GM23338 (cell line): ENCODE measurements around the gene OSER1. TPM values are rescaled to one million over a fixed set of nuclear protein-coding genes. Genes with fewer than 3 reads are reported as not detected.
"Not testable (repeated sequence)": the region's sequence is repeated elsewhere in the genome, so short reads cannot be mapped to it uniquely, and the experiment has no call there.

Source experiments
- ATAC-seq: fragments of 200-7000 bp; cut with Tn5 transposase; 3 replicates; pipeline ENCODE4 v1.9.1; 2020
- DNase-seq: peaks from one replicate; pipeline ENCODE4 v3.0.0-alpha.2; 2015; ENCODE audit warnings: low spot score
- H2AFZ ChIP-seq: fragments of 200-600 bp; sonication (generic); 2 replicates; pipeline ENCODE4 v1.8.0; 2016; ENCODE audit warnings: antibody characterized with exemption, mild to moderate bottlenecking, moderate library complexity
- H3F3A ChIP-seq: fragments of 200-600 bp; sonication (generic); replicated peaks from 2 replicates; pipeline ENCODE4 v1.8.0; 2017; ENCODE audit warnings: antibody characterized with exemption, mixed run types, low read depth
- H3K27ac ChIP-seq: fragments of 200-600 bp; sonication (generic); 2 replicates; pipeline ENCODE4 v1.6.1; 2016; ENCODE audit warnings: low read depth
- H3K27me3 ChIP-seq: fragments of 200-600 bp; sonication (generic); 2 replicates; pipeline ENCODE4 v1.8.0; 2016; ENCODE audit warnings: mild to moderate bottlenecking, mixed run types, moderate library complexity; ENCODE audit not compliant: insufficient read depth
- H3K36me3 ChIP-seq: fragments of 200-600 bp; sonication (generic); 2 replicates; pipeline ENCODE4 v1.8.0; 2016; ENCODE audit warnings: mild to moderate bottlenecking; ENCODE audit not compliant: insufficient read depth
- H3K4me1 ChIP-seq: fragments of 200-600 bp; sonication (generic); 2 replicates; pipeline ENCODE4 v1.8.0; 2016; ENCODE audit warnings: mild to moderate bottlenecking, moderate library complexity; ENCODE audit not compliant: insufficient read depth
- H3K4me2 ChIP-seq: fragments of 200-600 bp; sonication (generic); 2 replicates; pipeline ENCODE4 v1.7.1; 2017; ENCODE audit warnings: mixed run types
- H3K4me3 ChIP-seq: fragments of 200-600 bp; sonication (generic); 2 replicates; pipeline ENCODE4 v1.6.1; 2016; ENCODE audit warnings: mixed run types
- H3K79me2 ChIP-seq: fragments of 200-600 bp; sonication (generic); replicated peaks from 2 replicates; pipeline ENCODE4 v1.8.0; 2017; ENCODE audit warnings: mild to moderate bottlenecking; ENCODE audit not compliant: insufficient read depth
- H3K9me2 ChIP-seq: fragments of 200-600 bp; sonication (generic); 2 replicates; pipeline ENCODE4 v1.8.0; 2017; ENCODE audit not compliant: insufficient read depth
- H4K20me1 ChIP-seq: fragments of 200-600 bp; sonication (generic); replicated peaks from 2 replicates; pipeline ENCODE4 v1.8.0; 2017; ENCODE audit warnings: mild to moderate bottlenecking; ENCODE audit not compliant: insufficient read depth
- H3K27ac Mint-ChIP-seq: 2 replicates; pipeline ENCODE4 v1.8.0; 2020; ENCODE audit warnings: inconsistent platforms, mild to moderate bottlenecking, moderate library complexity, mixed read lengths
- H3K27me3 Mint-ChIP-seq: 3 replicates; pipeline ENCODE4 v1.8.0; 2022; ENCODE audit warnings: low read depth, mild to moderate bottlenecking, moderate library complexity, mixed read lengths, inconsistent platforms; ENCODE audit not compliant: insufficient read depth, poor library complexity
- H3K36me3 Mint-ChIP-seq: 3 replicates; pipeline ENCODE4 v1.8.0; 2021; ENCODE audit warnings: low read depth, mild to moderate bottlenecking, inconsistent platforms, moderate library complexity, mixed read lengths
- H3K4me1 Mint-ChIP-seq: 3 replicates; pipeline ENCODE4 v1.8.0; 2020; ENCODE audit warnings: mild to moderate bottlenecking, inconsistent platforms, mixed read lengths
- H3K4me3 Mint-ChIP-seq: 3 replicates; pipeline ENCODE4 v1.8.0; 2021; ENCODE audit warnings: moderate library complexity, mild to moderate bottlenecking, inconsistent platforms, mixed read lengths
- H3K9me3 Mint-ChIP-seq: 3 replicates; pipeline ENCODE4 v1.8.0; 2020; ENCODE audit warnings: moderate library complexity, mild to moderate bottlenecking, inconsistent platforms, mixed read lengths
- polyA plus RNA-seq: library from polyadenylated mRNA; unstranded; fragments of >200 nt; fragmentation: Nextera tagmentation; extraction: Ambion mirVana; gene quantifications from 2 replicates; pipeline ENCODE4 v1.2.1, GENCODE V29; 2016
- total RNA-seq: library from RNA; depleted of rRNA; stranded (reverse); fragments of >200 nt; shearing (Covaris generic); gene quantifications from 2 replicates; pipeline ENCODE4 v1.2.3, GENCODE V29; 2014
- TF ChIP-seq, protein P1 (sequence below): fragments of 250-450 bp; sonication (Bioruptor Pico); IDR thresholded peaks from 2 replicates; pipeline ENCODE4 v1.5.0; 2020; ENCODE audit warnings: mild to moderate bottlenecking, moderate library complexity
- TF ChIP-seq, protein P2 (sequence below), 2 experiments: fragments of 200-600 bp in 1 of 2; sonication (generic) in 1 of 2; conservative IDR thresholded peaks; 2 replicates each; pipeline versions ENCODE4 v1.5.1 to v1.6.1; 2016 to 2017; ENCODE audit warnings: antibody characterized with exemption in 2 of 2, low read depth in 2 of 2, mild to moderate bottlenecking in 2 of 2, moderate library complexity in 1 of 2

The OSER1 gene
- total and polyA plus RNA-seq, 2 experiments from 2014 or later: 25.2 to 31.1 TPM

- TF ChIP-seq, protein P1, sequence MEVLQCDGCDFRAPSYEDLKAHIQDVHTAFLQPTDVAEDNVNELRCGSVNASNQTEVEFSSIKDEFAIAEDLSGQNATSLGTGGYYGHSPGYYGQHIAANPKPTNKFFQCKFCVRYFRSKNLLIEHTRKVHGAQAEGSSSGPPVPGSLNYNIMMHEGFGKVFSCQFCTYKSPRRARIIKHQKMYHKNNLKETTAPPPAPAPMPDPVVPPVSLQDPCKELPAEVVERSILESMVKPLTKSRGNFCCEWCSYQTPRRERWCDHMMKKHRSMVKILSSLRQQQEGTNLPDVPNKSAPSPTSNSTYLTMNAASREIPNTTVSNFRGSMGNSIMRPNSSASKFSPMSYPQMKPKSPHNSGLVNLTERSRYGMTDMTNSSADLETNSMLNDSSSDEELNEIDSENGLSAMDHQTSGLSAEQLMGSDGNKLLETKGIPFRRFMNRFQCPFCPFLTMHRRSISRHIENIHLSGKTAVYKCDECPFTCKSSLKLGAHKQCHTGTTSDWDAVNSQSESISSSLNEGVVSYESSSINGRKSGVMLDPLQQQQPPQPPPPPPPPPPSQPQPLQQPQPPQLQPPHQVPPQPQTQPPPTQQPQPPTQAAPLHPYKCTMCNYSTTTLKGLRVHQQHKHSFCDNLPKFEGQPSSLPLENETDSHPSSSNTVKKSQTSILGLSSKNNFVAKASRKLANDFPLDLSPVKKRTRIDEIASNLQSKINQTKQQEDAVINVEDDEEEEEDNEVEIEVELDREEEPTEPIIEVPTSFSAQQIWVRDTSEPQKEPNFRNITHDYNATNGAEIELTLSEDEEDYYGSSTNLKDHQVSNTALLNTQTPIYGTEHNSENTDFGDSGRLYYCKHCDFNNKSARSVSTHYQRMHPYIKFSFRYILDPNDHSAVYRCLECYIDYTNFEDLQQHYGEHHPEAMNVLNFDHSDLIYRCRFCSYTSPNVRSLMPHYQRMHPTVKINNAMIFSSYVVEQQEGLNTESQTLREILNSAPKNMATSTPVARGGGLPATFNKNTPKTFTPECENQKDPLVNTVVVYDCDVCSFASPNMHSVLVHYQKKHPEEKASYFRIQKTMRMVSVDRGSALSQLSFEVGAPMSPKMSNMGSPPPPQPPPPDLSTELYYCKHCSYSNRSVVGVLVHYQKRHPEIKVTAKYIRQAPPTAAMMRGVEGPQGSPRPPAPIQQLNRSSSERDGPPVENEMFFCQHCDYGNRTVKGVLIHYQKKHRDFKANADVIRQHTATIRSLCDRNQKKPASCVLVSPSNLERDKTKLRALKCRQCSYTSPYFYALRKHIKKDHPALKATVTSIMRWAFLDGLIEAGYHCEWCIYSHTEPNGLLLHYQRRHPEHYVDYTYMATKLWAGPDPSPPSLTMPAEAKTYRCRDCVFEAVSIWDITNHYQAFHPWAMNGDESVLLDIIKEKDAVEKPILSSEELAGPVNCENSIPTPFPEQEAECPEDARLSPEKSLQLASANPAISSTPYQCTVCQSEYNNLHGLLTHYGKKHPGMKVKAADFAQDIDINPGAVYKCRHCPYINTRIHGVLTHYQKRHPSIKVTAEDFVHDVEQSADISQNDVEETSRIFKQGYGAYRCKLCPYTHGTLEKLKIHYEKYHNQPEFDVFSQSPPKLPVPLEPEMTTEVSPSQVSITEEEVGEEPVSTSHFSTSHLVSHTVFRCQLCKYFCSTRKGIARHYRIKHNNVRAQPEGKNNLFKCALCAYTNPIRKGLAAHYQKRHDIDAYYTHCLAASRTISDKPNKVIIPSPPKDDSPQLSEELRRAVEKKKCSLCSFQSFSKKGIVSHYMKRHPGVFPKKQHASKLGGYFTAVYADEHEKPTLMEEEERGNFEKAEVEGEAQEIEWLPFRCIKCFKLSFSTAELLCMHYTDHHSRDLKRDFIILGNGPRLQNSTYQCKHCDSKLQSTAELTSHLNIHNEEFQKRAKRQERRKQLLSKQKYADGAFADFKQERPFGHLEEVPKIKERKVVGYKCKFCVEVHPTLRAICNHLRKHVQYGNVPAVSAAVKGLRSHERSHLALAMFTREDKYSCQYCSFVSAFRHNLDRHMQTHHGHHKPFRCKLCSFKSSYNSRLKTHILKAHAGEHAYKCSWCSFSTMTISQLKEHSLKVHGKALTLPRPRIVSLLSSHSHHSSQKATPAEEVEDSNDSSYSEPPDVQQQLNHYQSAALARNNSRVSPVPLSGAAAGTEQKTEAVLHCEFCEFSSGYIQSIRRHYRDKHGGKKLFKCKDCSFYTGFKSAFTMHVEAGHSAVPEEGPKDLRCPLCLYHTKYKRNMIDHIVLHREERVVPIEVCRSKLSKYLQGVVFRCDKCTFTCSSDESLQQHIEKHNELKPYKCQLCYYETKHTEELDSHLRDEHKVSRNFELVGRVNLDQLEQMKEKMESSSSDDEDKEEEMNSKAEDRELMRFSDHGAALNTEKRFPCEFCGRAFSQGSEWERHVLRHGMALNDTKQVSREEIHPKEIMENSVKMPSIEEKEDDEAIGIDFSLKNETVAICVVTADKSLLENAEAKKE (CRISPR knock-in tag): no peak
Measured at GRCh38 chr20:44193801-44194200, 16.8 kb downstream of the OSER1 start (continued).

DNA sequence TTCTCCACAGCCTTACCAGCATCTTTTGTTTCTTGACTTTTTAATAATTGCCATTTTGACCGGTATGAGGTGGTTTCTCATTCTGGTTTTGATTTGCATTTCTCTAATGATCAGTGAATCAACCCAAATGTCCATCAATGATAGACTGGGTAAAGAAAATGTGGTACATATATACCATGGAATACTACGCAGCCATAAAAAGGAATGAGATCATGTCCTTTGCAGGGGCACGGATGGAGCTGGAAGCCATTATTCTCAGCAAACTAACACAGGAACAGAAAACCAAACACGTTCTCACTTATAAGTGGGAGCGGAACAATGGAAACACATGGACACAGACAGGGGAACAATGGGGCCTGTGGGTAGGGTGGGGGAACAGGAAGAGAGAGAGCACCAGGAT is 18.9 kb downstream of the OSER1 start:
- peaks cover 11% of the 10 kb centered on the region; the same call in 2 of the 3 replicates for H3K4me1 Mint-ChIP-seq
- H3K27me3 Mint-ChIP-seq, H2AFZ ChIP-seq, H3K4me1 ChIP-seq, H4K20me1 ChIP-seq, H3K9me3 Mint-ChIP-seq, H3K27me3 ChIP-seq, H3K4me2 ChIP-seq, H3K4me3 ChIP-seq, H3K36me3 ChIP-seq, H3K27ac ChIP-seq, H3F3A ChIP-seq, ATAC-seq, H3K36me3 Mint-ChIP-seq, H3K4me3 Mint-ChIP-seq, H3K9me2 ChIP-seq, DNase-seq, H3K27ac Mint-ChIP-seq, H3K79me2 ChIP-seq: not testable (repeated sequence)

DNA sequence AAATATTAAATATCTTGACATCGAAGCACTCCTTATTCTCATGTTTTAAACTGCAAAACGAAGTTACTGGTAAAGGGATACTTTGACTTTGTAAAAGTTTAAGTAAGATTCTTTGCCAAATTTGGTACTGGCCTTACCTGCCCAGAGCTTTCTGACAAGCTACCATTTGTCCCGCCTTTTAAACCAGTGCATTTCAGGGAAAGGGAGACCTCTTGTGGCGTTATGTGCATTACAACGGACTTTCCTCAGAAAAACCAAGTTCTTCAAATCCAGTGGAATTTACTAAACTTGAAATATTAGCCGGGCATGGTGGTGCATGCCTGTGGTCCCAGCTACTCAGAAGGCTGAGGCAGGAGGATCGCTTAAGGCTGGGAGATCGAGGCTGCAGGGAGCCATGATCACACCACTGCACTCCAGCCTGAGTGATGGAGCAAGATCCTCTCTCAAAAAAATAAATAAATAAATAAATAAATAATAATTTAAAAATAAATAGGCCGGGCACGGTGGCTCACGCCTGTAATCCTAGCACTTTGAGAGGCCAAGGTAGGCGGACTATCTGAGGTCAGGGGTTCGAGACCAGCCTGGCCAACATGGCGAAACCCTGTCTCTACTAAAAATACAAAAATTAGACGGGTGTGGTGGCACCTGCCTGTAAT is 20.2 kb downstream of the OSER1 start:
- not testable (repeated sequence) for H4K20me1 ChIP-seq, H3K4me2 ChIP-seq, H3K4me3 ChIP-seq, H3K36me3 Mint-ChIP-seq, H3K4me3 Mint-ChIP-seq, H3K4me1 ChIP-seq, H3K9me2 ChIP-seq, H3F3A ChIP-seq, H3K79me2 ChIP-seq, H3K27me3 Mint-ChIP-seq, H3K36me3 ChIP-seq, H3K9me3 Mint-ChIP-seq, H3K27ac Mint-ChIP-seq, H3K27me3 ChIP-seq, H2AFZ ChIP-seq, H3K27ac ChIP-seq
- peaks cover 16% of the 10 kb centered on the region; the same call in 2 of the 3 replicates for H3K4me1 Mint-ChIP-seq
- TF ChIP-seq, protein P2, sequence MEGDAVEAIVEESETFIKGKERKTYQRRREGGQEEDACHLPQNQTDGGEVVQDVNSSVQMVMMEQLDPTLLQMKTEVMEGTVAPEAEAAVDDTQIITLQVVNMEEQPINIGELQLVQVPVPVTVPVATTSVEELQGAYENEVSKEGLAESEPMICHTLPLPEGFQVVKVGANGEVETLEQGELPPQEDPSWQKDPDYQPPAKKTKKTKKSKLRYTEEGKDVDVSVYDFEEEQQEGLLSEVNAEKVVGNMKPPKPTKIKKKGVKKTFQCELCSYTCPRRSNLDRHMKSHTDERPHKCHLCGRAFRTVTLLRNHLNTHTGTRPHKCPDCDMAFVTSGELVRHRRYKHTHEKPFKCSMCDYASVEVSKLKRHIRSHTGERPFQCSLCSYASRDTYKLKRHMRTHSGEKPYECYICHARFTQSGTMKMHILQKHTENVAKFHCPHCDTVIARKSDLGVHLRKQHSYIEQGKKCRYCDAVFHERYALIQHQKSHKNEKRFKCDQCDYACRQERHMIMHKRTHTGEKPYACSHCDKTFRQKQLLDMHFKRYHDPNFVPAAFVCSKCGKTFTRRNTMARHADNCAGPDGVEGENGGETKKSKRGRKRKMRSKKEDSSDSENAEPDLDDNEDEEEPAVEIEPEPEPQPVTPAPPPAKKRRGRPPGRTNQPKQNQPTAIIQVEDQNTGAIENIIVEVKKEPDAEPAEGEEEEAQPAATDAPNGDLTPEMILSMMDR (conservative IDR thresholded peaks at IDR 0.05; ENCODE audit: low read depth in 2 of 2): peak; percentile 86 to 89
- peak; percentile 87 for DNase-seq
- ATAC-seq: peak; percentile 9; the same call in 2 of the 3 replicates
